H1 (cell line): ENCODE results near the gene DMC1.

Experiments
- EZH2 ChIP-seq: fragments of 200-600 bp; sonication (generic); IDR thresholded peaks from 2 replicates; pipeline ENCODE4 v1.7.1; 2012; ENCODE audit warnings: low read depth, mild to moderate bottlenecking, moderate library complexity, low read length, inconsistent platforms; ENCODE audit not compliant: severe bottlenecking
- GABPA ChIP-seq: IDR thresholded peaks from 2 replicates; pipeline ENCODE4 v1.6.1; 2011; ENCODE audit warnings: mild to moderate bottlenecking, low read length, moderate library complexity, borderline replicate concordance; ENCODE audit not compliant: insufficient read depth

DNA sequence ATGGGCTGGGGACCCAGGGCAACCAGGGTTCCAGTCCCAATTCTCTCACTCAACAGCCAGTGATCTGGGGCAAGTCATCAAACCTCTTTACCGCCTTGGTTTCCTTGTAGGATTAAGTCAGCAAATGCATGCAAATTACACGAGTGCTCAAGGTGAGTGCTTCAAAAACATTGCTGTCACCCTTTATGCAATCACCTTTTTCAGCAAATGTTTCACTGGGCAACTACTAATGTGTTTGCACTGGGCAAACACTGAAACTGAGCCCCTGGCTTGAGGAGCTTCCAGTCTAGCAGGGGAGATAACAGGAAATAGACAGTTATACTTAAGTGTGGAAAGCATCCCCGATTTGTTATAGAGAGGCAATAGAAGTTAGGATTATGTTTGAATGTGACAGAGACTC, 37.7 kb upstream of the DMC1 start:
- TF ChIP-seq GABPA (no peak), EZH2 (no peak)
